Small intestine (tissue), 7 donors: ENCODE measurements around the gene GCSH. TPM values are rescaled to one million over a fixed set of nuclear protein-coding genes. Genes with fewer than 3 reads are reported as not detected.
"Not testable (repeated sequence)": the region's sequence is repeated elsewhere in the genome, so short reads cannot be mapped to it uniquely, and the experiment has no call there.

Experiments
- DNase-seq, 2 donors: peaks; one replicate each; pipeline versions ENCODE4 v3.0.0 to v3.0.0-alpha.2; 2013
- FAIRE-seq: peaks from 2 replicates; lab custom pipeline; 2012; peaks lifted over from hg19 to GRCh38; lab: Jason Lieb, UNC
- H3K27ac ChIP-seq, 3 donors: one replicate each; pipeline ENCODE4 v1.5.1; 2013; ENCODE audit warnings: low read length in 2 of 3, mild to moderate bottlenecking in 2 of 3, control low read depth in 1 of 3, inconsistent platforms in 1 of 3, low read depth in 1 of 3, moderate library complexity in 1 of 3
- H3K27me3 ChIP-seq, 3 donors: one replicate each; pipeline ENCODE4 v1.6.1; 2013; ENCODE audit warnings: low read length in 3 of 3, inconsistent platforms in 1 of 3; ENCODE audit not compliant: control insufficient read depth in 3 of 3, insufficient read depth in 3 of 3
- H3K36me3 ChIP-seq, 3 donors: one replicate each; pipeline ENCODE4 v1.6.1; 2013; ENCODE audit warnings: low read length in 3 of 3, inconsistent platforms in 1 of 3, low read depth in 1 of 3, mild to moderate bottlenecking in 1 of 3, moderate library complexity in 1 of 3; ENCODE audit not compliant: control insufficient read depth in 3 of 3, insufficient read depth in 2 of 3
- H3K4me1 ChIP-seq, 3 donors: one replicate each; pipeline ENCODE4 v1.6.1; 2013; ENCODE audit warnings: low read length in 2 of 3, inconsistent platforms in 1 of 3, low read depth in 1 of 3, mild to moderate bottlenecking in 1 of 3, moderate library complexity in 1 of 3; ENCODE audit not compliant: control insufficient read depth in 3 of 3, insufficient read depth in 2 of 3
- H3K4me3 ChIP-seq, 3 donors: one replicate each; pipeline ENCODE4 v1.5.1; 2013; ENCODE audit warnings: low read length in 3 of 3, control low read depth in 1 of 3, inconsistent platforms in 1 of 3, low read depth in 1 of 3, mild to moderate bottlenecking in 1 of 3, moderate library complexity in 1 of 3
- H3K9me3 ChIP-seq, 2 donors: one replicate each; pipeline ENCODE4 v1.6.1; 2013; ENCODE audit warnings: low read depth in 1 of 2, low read length in 1 of 2; ENCODE audit not compliant: control insufficient read depth in 2 of 2, insufficient read depth in 1 of 2
- WGBS, 3 donors: extraction: QIAGEN DNeasy Blood & Tissue Kit; methylation state at CpG; one replicate each; pipeline ENCODE4 v1.1.7; 2013; 5-methylcytosine and 5-hydroxymethylcytosine counted together
- polyA plus RNA-seq, 4 donors: library from polyadenylated mRNA; stranded (reverse) in 3 of 4; unstranded in 1 of 4; fragments of 200-250 nt in 3 of 4; fragments of 120-200 nt in 1 of 4; gene quantifications; one replicate each; pipeline versions ENCODE4 v1.2.1 to v1.2.3, GENCODE V29; 2013
- donor health status: healthy with polysubstance abuse.
- donor health status: control.
- donor health status: control.
- donor health status: Bipolar disorder and iron deficiency.
- donor health status: healthy.

GCSH gene
- polyA plus RNA-seq, 4 donors = 2.7 to 28.3 (median 19.5) TPM

DNA sequence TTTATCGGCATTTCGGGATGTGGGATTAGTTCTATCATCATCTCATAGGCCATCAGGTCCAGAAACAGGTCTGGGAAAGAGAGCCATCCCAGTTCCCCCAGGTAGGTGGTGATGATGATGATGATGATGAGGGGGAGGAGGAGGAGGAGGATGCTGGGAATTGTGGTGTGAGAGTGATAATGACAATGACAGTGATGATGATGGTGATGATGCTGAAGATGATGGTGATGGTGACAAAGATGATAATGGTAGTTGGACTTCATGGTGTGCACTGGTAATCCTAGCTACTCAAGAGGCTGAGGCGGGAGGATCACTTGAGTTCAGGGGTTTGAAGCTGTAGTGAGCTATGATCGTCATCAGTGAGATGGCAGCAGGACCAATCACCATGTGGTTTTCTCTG lies 16.3 kb upstream of the GCSH start:
- WGBS, 3 donors = 92 to 95% (median 94%) methylated on average over 4 of the region's 4 CpGs
- no peaks in the 10 kb centered on the region for H3K36me3 ChIP-seq
- FAIRE-seq = no peak
- H3K4me1 ChIP-seq = no peaks in the 10 kb centered on the region
- DNase-seq = no peak
- no peaks in the 10 kb centered on the region for H3K9me3 ChIP-seq
- no peak overlapping the region for H3K27ac ChIP-seq
- no peak overlapping the region for H3K4me3 ChIP-seq
- no peaks in the 10 kb centered on the region for H3K27me3 ChIP-seq

DNA sequence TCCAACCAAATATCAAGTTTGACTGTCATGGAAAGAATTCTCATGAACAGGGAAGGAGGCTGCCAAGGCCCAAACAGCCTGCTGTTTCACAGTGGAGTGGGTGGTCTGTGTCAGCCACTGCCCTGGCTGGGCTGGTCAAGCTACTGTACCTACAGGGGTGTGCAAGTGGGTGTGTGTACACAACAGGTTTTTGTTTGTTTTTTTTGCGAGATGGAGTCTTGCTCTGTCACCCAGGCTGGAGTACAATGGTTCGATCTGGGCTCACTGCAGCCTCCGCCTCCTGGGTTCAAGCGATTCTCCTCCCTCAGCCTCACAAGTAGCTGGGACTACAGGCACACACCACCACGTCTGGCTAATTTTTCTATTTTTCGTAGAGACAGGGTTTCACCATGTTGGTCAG lies 13.1 kb upstream of the GCSH start:
- FAIRE-seq, H3K27me3 ChIP-seq: not testable (repeated sequence)

DNA sequence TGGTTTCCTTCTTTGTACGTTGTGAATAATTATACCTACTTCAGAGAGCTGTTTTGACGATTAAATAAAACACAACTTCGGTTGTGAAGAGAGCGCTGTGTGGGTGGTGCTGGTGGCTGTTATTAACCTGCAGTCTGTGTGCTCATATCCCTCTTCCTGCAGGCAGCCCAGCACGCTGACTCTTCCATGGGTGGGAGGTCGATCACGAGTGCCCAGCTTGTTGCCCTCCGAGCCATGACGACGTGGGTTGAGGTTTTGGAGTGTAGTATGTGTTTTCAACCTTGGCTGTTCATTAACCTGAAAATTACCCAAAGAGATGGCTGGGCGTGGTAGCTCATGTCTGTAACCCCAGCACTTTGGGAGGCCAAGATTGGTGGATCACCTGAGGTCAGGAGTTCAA lies 11.3 kb upstream of the GCSH start:
- H3K27ac ChIP-seq = no peak overlapping the region
- H3K9me3 ChIP-seq = no peaks in the 10 kb centered on the region
- H3K27me3 ChIP-seq = no peaks in the 10 kb centered on the region
- WGBS, 3 donors = 59 to 67% (median 62%) methylated on average over 11 of the region's 11 CpGs
- no peaks in the 10 kb centered on the region for H3K4me1 ChIP-seq
- FAIRE-seq (no peak), DNase-seq (no peak)
- H3K4me3 ChIP-seq = no peak overlapping the region
- H3K36me3 ChIP-seq = no peaks in the 10 kb centered on the region

More for the DNA sequence above, 13.1 kb upstream of the GCSH start:
- not testable (repeated sequence) for H3K4me3 ChIP-seq, H3K4me1 ChIP-seq, H3K36me3 ChIP-seq, H3K9me3 ChIP-seq, DNase-seq, H3K27ac ChIP-seq
- WGBS, 3 donors = 90 to 94% (median 93%) methylated on average over 6 of the region's 6 CpGs

DNA sequence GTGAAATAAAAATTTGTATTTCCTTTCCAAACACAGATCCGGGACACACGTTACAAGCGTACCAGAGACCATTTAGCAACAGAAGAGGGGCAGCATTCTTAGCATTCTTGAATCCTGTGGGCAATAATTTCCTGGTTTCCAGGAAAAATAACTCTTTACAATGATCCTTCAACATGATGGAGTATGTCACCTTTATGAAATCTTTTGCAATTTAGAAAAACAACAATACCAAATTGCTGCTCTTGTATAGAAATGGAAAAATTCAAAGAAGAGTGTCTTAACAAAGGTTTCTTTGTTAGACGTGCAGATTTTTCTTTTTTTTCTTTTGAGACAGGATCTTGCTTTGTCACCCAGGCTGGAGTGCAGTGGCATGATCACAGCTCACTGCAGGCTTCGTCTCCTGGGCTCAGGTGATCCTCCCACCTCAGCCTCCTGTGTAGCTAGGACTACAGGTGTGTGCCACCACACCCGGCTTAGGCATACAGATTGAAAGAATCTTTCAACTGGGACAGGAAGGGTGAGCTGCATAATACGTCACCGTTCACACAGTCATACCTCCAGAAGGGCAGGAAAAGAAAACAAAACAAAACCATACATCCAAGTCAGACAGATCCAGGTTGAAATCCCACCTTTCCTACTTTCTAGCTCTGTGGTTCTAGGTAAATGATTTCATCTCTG lies 10.8 kb upstream of the GCSH start:
- no peak overlapping the region for H3K27ac ChIP-seq
- no peaks in the 10 kb centered on the region for H3K36me3 ChIP-seq
- no peak for FAIRE-seq
- H3K9me3 ChIP-seq = no peaks in the 10 kb centered on the region
- H3K4me1 ChIP-seq = no peaks in the 10 kb centered on the region
- 53 to 65% (median 64%) methylated on average over 8 of the region's 8 CpGs for WGBS, 3 donors
- no peak for DNase-seq
- H3K27me3 ChIP-seq = no peaks in the 10 kb centered on the region
- no peak overlapping the region for H3K4me3 ChIP-seq

DNA sequence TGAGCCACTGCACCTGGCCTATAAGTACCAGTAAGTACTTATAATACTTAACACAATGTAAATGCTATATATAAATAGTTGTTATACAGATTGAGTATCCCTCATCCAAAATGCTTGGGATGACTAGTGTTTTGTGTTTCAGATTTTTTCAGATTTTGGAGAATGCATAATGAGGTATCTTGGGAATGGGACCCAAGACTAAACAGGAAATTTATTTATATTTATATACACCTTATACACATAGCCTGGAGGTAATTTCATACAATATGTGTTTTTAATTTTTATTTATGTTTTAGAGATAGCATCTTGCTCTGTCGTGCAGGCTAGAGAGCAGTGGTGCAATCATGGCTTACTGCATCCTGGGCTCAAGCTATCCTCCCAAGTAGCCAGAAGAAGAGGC lies 9.8 kb upstream of the GCSH start:
- no peaks in the 10 kb centered on the region for H3K36me3 ChIP-seq
- no peaks in the 10 kb centered on the region for H3K27me3 ChIP-seq
- DNase-seq (no peak), FAIRE-seq (no peak)
- H3K27ac ChIP-seq = no peak overlapping the region
- H3K9me3 ChIP-seq = no peaks in the 10 kb centered on the region
- WGBS, 3 donors = 82 to 95% (median 95%) methylated on average over 1 of the region's 1 CpG
- no peaks in the 10 kb centered on the region for H3K4me1 ChIP-seq
- no peak overlapping the region for H3K4me3 ChIP-seq

DNA sequence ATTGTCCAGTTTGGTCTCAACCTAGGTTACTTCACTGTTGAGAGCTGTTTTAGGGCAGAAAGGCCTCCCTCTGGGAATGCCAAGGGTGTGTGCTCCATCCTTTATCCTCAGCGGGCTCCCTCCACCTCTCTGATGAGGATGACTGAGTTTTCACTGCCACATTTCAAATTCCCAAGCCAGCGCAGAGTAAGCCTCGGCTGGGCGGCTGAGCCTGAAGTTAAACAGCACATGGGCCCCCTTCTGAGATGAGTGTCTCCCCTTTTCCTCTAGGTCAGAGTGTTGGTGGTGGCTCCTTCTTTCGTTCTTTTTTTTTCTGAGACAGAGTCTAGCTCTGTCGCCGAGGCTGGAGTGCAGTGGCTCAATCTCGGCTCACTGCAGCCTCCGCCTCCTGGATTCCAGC lies 5.5 kb upstream of the GCSH start:
- Histone ChIP-seq H3K4me1 (peaks cover 0 to 5% (median 0%) of the 10 kb centered on the region in 3 donors), H3K4me3 (no peak overlapping the region), H3K27me3 (no peaks in the 10 kb centered on the region), H3K36me3 (no peaks in the 10 kb centered on the region), H3K27ac (no peak overlapping the region), H3K9me3 (peaks cover 0 to 2% of the 10 kb centered on the region in 2 donors)
- no peak for FAIRE-seq
- no peak for DNase-seq
- WGBS, 3 donors = 92 to 93% (median 92%) methylated on average over 9 of the region's 9 CpGs

DNA sequence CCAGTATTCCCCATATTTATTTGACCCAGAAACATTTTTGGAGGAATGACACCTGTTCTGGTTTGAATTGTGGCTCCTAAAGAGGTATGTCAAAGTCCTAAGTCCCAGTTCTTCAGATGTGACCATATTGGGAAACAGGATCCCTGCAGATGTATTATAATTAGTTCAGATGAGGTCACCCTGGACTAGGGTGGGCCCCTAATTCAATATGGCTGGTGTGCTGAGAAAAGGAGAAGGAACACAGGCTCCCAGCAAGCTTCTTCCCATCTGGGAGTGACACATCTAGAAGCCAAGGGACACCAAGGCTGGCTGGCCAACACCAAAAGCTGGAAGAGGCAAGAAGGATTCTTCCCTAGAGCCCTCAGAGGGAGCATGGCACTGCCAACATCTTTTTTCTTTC lies 3.8 kb upstream of the GCSH start:
- no peak for FAIRE-seq
- DNase-seq = no peak

DNA sequence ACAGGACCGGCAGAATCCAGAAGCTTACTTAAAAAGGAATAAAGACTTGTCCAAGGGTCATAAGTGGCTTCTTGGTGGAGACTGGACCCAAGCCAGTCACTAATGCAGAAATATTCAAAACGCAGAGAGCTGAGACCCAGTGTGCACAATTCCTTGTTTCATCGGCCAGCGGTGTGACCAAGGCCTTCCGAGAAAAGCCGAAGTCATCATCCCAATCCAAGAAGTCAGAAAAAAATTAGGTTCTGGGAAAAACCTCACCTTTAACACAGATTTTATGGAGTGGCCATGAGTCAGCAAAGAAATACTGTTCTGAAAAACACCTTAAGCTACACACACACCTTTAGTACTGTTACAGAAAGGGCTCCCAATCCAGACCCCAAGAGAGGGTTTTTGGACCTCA lies 1.0 kb upstream of the GCSH start:
- DNase-seq (no peak), FAIRE-seq (no peak)
- Histone ChIP-seq H3K27ac (peak overlapping the region in 1 of 3 donors; percentile 70), H3K9me3 (peaks cover 0 to 2% of the 10 kb centered on the region in 2 donors), H3K36me3 (peaks cover 0 to 6% (median 0%) of the 10 kb centered on the region in 3 donors), H3K4me1 (peaks cover 0 to 7% (median 0%) of the 10 kb centered on the region in 3 donors), H3K27me3 (no peaks in the 10 kb centered on the region), H3K4me3 (no peak overlapping the region)
- WGBS, 3 donors = 91 to 98% (median 95%) methylated on average over 6 of the region's 6 CpGs

More for the DNA sequence above, 3.8 kb upstream of the GCSH start:
- H3K27me3 ChIP-seq = no peaks in the 10 kb centered on the region
- peaks cover 0 to 2% of the 10 kb centered on the region in 2 donors for H3K9me3 ChIP-seq
- H3K4me1 ChIP-seq = peaks cover 0 to 7% (median 0%) of the 10 kb centered on the region in 3 donors
- no peak overlapping the region for H3K27ac ChIP-seq
- no peaks in the 10 kb centered on the region for H3K36me3 ChIP-seq
- no peak overlapping the region for H3K4me3 ChIP-seq
